HG03520 (cell line): ENCODE measurements around the gene RUNX2.
A peak's percentile ranks its signal among the peaks of the same experiment; 100 is the strongest.

Experiments
- ATAC-seq: cut with Tn5 transposase; IDR thresholded peaks from one replicate; pipeline ENCODE4 v1.9.1; 2021; ENCODE audit warnings: mild to moderate bottlenecking, moderate library complexity; ENCODE audit not compliant: unreplicated experiment

RUNX2 gene

DNA sequence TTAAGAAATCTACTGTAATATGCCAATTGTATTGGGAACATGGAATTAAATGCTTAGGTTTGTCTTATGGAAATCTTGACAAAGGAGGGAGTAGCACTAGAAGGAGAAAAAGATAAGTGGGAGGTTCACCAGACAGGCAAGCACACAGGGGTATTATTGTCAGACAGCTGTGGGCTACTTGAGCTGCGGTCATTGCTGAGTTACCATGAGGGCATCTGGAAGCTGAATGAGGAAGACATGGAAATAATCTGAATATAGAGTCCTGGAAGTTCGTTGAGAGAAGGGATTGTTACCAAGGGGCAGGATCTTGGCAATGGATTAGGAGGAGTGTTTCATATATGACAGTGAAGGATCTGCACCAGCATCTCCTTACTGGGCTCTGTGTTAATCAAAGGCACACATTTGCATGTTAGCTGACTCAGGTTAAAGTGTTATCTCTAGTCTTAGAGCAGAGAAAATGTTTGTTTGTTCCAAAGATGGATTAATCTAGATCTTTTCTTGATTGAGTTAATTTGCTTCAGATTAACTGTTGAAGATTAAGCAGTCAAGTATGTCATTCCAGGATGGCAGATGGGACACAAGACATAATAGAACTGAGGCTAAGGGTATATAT lies 102.6 kb downstream of the RUNX2 start:
- ATAC-seq = no peak

GRCh38 chr6:45431317-45432065 lies 103.4 kb downstream of the RUNX2 start:
- no peak for ATAC-seq

GRCh38 chr6:45432977-45433376 lies 104.8 kb downstream of the RUNX2 start:
- no peak for ATAC-seq

DNA sequence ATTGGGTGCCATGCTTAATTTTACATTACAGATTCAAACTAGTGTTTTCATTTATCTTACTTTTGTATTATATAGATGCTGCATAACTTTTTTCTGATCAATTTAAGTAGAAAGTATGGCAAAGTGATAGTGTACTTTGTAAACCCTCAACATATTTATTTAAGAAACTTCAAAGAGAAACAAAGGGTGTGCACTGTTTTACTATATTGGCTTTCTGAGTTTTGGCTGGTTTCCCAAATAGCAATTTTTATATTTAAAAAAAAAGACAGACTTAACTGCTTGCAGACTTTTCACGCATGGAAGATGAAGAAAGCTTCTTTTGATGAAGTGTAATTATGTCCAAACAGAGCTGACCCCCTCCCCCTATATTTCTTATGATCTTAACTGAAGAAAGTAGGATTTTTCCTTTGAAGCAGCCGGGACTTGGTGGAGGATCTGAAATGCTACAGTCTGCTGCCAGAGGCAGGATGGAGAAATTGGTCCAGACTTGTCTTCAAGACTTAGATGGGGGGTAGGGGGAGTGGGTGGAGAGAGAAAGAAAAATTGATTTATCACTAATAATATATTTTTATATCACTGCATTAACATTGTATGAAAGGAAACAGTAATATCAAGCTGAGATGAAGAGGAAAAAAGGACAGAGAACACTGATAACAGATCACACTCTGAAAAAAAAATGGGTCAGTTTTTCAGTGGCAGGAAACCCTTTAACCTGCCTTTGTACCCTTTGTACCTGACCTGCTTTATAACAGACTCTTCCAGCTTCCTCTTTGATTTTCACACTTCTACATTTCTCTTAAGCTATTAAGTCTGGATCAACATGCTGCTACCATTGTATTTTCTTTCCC lies 105.6 kb downstream of the RUNX2 start:
- no peak for ATAC-seq

DNA sequence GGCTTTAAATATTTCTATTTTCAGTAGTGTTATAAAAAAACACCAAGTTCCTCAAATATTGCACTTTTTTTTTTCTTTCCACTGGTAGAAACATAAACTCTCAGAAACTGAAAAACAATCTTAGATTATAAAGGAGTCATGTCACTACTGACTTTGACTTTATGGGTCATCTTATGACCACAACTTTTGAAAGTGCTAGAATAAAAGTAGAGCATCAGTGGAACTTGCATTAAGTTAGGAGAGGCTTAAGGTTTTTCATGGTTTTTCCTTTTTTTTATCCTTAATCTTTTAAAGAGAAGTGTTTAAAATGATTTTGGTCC lies 106.2 kb downstream of the RUNX2 start:
- no peak for ATAC-seq

- ATAC-seq = peak; percentile 85
Observed at GRCh38 chr6:45436544-45437438, 108.7 kb downstream of the RUNX2 start.

DNA sequence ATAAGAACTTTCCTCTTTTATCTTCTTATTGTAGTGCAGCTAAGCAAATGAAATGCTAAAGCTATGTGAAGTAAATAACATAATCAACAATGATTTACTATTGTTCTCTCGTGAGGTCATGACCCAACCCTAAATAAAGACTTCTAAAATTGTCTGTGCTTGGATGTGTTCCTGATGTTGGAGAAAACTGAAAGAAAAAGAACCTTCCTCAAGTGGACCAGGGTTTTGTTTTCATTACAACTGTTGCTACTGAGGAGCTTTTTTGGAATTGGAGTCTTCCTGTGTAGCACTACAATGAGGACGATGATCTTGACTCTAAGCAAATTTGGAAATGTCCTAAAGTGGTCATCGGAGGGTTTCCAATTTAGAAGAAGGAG lies 109.3 kb downstream of the RUNX2 start:
- no peak for ATAC-seq

GRCh38 chr6:45438151-45438550 lies 110.0 kb downstream of the RUNX2 start:
- no peak for ATAC-seq

- ATAC-seq = no peak
Observed at GRCh38 chr6:45438849-45439406, 110.8 kb downstream of the RUNX2 start.

- no peak for ATAC-seq
Observed at GRCh38 chr6:45439459-45439858, 111.3 kb downstream of the RUNX2 start.

- ATAC-seq = no peak
Observed at GRCh38 chr6:45439861-45440388, 111.8 kb downstream of the RUNX2 start.

DNA sequence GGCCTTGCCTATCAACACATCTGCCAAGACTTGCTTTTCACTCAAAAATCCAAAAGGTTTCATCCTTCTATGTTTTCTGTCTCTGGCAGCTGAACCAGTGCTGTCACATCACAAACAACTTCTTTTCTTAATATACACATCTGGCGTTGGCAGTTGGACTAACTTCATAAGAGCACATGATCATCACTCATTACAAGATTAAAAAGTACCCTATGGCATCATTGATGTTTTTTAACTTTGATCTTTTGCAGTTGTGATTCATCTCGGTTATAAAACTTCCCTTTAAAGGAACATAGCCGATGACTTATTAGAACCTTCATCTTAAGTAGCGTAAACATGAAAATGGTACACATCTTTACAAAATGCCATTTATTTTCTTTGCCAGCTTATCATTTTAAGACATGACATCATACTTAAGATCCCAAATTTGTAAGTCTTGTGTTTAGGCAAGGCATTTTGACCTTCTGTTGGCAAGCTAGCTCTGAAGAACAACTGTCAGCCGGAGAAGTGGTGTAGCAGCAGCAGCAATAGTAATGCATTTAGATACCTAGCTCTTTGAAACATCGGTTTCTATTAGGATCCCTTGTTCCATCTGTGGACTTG lies 113.8 kb downstream of the RUNX2 start:
- ATAC-seq = no peak

GRCh38 chr6:45442716-45443115 lies 114.6 kb downstream of the RUNX2 start:
- ATAC-seq = no peak

DNA sequence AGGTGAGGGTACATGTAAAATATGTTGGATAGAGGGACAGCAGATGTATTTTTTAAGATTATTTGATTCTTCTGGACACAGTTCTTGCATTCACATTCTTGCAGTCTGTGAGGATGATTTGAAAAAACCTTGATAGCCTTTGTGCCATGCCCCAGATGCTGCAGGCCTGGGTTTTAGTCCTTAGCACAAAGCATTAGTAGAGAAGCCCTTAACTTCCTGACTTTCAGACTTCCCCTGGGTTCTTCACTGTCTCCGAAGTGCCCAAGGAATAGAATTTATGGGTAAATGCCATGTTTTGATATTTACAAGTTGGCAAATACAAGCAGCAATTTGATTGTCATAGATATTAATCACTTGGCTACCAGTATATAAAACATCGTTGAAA lies 117.2 kb downstream of the RUNX2 start:
- no peak for ATAC-seq

DNA sequence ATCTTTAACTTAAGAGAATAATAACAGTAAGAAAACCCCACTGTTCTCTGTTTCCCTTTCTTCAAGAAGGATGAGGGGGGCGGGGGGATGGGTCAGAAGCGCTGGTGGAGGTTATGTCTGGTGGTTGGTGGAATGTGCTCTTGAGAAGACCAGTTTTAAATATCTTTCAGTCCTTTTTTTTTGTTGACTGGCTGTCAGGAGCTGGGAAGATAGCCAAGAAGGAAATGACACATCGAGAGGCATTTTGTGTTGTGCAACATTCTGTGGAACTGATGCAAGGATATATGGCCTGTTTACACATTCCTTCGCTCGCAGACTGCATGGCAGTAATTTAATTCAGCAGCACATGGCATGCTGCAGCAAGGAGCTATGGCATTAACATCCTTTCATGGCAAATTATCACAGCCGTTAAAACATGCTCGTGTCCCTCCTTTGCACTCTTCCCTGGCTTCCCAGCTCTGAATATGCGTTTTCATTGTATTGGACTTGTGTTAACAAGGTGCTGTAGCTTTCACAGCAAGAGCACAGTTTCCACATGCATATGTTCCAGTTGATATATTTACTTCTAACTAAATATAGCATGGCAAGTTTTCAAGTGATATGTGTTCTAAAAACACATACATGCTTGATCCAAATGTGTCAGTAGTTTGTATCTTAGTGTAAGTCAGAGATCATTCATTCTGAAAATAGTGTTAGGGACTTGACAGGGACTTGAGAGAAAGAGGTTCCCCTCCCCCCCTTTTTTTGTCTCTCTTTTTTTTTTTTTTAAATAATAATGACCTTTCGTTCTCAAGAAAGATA lies 117.8 kb downstream of the RUNX2 start:
- ATAC-seq = no peak

DNA sequence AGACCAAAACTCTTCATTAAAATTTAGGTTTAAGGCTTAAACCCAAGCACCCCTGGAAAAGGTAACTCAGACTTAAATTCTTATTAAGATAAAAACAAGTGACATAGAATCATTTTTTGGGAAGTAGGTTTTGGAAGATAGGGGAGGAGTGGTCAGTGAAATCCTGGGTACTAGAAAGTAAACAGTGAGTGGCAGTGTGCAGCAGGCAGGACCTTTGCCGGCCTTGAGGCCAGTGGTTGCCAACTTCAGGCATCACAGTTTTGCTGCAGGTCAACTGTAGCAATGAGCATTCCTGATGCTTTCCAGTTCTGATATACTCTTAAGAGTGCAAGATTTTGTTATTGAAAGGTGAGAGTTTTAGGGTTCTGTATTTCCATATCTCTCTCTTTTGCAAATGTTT lies 118.9 kb downstream of the RUNX2 start:
- no peak for ATAC-seq

DNA sequence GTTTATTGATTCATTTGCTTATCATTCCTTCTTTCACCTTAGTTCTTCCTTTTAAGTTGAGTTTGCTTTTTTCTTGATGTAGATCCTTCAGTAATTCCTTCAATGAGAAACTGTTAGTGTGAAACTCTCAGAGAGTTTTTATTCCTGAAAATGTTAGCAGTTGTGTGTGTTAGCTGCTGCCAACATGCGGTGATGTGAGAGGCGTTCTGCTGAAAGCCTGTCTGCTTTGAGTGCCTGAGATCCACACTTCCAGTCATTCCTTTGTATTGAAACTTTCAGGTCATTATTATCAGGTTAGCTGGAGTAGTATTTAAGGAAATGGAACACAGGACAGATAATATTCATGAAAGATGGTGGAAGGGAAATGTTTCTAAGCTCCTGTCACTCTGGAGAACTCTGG lies 119.6 kb downstream of the RUNX2 start:
- ATAC-seq = no peak

GRCh38 chr6:45448417-45449389 lies 120.6 kb downstream of the RUNX2 start:
- no peak for ATAC-seq
